ENCODE data around the gene SETBP1. TPM values are rescaled to one million over a fixed set of nuclear protein-coding genes. Genes with fewer than 3 reads are reported as not detected.

Gene SETBP1
- total RNA-seq, 4 donors from 2014 or later = 26.2 to 40.8 (median 33.6) TPM

DNA sequence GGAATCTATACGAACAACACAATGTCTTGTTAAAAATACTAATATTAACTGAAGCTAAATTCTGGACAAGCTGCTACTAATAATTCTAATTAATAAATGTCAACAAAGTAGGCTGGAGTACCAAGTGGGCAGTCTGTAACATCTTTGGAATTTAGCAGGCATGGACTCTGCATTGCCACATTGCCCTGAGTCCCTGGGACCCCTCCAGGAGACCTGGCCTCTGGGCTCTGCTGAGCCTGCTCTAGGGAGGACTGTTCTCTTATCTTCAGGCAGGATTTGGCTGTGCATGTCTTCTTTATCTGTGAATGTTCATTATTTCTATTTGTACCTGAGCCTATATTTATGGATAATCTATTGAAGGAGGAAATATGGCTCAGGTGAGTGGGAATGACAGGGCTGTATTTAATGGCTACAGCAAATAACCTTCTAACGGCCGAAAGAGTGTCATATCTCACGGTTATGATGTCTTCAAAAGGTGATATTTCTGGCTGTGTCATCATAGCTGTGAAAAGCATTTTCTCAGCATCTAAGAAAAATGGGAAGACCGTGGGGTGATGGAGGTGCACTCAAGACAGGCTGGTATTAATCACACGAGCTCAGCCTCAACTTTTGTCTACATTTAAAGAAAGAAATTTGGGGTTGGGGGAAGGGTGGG is 28.6 kb upstream of the SETBP1 start:
- TF ChIP-seq, protein P1, sequence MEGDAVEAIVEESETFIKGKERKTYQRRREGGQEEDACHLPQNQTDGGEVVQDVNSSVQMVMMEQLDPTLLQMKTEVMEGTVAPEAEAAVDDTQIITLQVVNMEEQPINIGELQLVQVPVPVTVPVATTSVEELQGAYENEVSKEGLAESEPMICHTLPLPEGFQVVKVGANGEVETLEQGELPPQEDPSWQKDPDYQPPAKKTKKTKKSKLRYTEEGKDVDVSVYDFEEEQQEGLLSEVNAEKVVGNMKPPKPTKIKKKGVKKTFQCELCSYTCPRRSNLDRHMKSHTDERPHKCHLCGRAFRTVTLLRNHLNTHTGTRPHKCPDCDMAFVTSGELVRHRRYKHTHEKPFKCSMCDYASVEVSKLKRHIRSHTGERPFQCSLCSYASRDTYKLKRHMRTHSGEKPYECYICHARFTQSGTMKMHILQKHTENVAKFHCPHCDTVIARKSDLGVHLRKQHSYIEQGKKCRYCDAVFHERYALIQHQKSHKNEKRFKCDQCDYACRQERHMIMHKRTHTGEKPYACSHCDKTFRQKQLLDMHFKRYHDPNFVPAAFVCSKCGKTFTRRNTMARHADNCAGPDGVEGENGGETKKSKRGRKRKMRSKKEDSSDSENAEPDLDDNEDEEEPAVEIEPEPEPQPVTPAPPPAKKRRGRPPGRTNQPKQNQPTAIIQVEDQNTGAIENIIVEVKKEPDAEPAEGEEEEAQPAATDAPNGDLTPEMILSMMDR (IDR thresholded peaks at IDR 0.05) = no peak
- TF ChIP-seq POLR2A (IDR thresholded peaks at IDR 0.05) = no peak
- TF ChIP-seq EP300 (IDR thresholded peaks at IDR 0.05) = no peak
- peaks cover 0 to 5% (median 0%) of the 10 kb centered on the region in 4 donors for H3K4me1 ChIP-seq
- no peaks in the 10 kb centered on the region for H3K9me3 ChIP-seq
- H3K27ac ChIP-seq = no peak overlapping the region
- DNase-seq (ENCODE audit: low spot score in 2 of 2) = no peak
- WGBS, 2 donors = 91 to 93% methylated on average over 6 of the region's 6 CpGs
- no peaks in the 10 kb centered on the region for H3K36me3 ChIP-seq
- H3K4me3 ChIP-seq = no peak overlapping the region
- H3K27me3 ChIP-seq = no peaks in the 10 kb centered on the region

DNA sequence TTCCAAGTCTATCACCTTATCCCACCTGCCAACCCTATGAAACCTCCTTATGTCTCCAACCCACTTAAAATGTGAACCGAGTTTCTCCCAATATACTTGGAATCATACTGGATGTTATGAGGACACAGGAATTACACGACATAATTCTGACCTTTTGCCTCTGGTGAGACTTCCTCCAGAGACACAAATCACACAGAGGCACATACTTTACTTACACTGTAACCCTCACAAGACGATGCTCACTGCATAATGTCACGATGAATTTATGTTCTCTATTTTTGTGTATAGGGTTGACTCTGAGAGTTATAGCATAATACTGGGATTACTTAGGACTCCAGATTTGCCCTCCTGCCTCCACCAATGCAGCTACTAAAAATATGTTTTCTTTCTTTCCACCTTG is 28.0 kb upstream of the SETBP1 start:
- Histone ChIP-seq H3K4me3 (no peak overlapping the region), H3K27me3 (no peaks in the 10 kb centered on the region), H3K9me3 (no peaks in the 10 kb centered on the region), H3K36me3 (no peaks in the 10 kb centered on the region), H3K27ac (no peak overlapping the region), H3K4me1 (peaks cover 0 to 5% (median 0%) of the 10 kb centered on the region in 4 donors)
- TF ChIP-seq POLR2A (IDR thresholded peaks at IDR 0.05) = no peak
- TF ChIP-seq, protein P1 (IDR thresholded peaks at IDR 0.05) = no peak
- TF ChIP-seq EP300 (IDR thresholded peaks at IDR 0.05) = no peak
- 49 to 59% methylated on average over 4 of the region's 4 CpGs for WGBS, 2 donors
- no peak for DNase-seq (ENCODE audit: low spot score in 2 of 2)

DNA sequence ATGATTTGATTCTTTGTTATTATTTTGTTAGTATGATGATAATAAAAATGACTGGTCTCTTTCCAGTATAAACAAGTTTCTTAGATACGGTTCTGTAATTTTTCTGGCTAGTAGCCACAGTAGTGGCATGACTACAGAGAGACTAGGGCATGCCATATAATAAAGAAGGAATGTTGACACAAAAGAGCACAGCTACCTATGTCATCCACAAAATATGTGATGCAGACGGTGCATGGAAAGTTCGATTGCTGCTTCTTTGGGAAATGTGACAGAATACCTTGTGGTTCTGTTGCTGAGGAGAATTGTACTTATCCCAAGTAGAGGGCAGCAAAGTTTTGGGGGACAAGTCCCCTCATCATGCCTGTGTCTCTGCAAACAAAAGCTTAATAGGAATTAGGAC is 26.1 kb upstream of the SETBP1 start:
- no peaks in the 10 kb centered on the region for H3K36me3 ChIP-seq
- no peak overlapping the region for H3K27ac ChIP-seq
- no peaks in the 10 kb centered on the region for H3K9me3 ChIP-seq
- DNase-seq (ENCODE audit: low spot score in 2 of 2) = no peak
- TF ChIP-seq, protein P1 (IDR thresholded peaks at IDR 0.05) = no peak
- no peak for TF ChIP-seq POLR2A (IDR thresholded peaks at IDR 0.05)
- TF ChIP-seq EP300 (IDR thresholded peaks at IDR 0.05) = no peak
- no peaks in the 10 kb centered on the region for H3K27me3 ChIP-seq
- H3K4me1 ChIP-seq = peaks cover 0 to 5% (median 0%) of the 10 kb centered on the region in 4 donors
- no peak overlapping the region for H3K4me3 ChIP-seq
- 11 to 21% methylated on average over 3 of the region's 3 CpGs for WGBS, 2 donors

DNA sequence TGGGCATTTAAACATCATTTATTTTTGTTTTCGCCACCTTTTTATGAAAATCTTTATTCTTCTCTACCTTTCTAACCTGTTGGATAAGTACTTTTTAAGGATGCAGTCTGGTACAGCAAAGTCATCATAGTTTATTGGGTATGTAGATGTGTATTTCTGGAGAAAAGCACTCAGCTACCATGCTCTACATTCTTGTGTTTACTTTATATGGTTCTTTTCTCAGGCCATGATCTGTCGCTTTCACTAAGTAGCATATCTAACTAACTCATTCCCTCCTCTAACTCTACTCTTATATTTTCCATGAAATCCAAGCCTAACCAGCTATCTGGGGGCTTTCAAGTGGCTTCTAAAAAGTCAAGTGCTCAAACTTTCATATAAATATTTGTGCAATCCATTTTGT is 25.3 kb upstream of the SETBP1 start:
- H3K27ac ChIP-seq = no peak overlapping the region
- H3K9me3 ChIP-seq = no peaks in the 10 kb centered on the region
- no peaks in the 10 kb centered on the region for H3K27me3 ChIP-seq
- DNase-seq (ENCODE audit: low spot score in 2 of 2) = no peak
- no peak overlapping the region for H3K4me3 ChIP-seq
- H3K4me1 ChIP-seq = peaks cover 0 to 5% (median 0%) of the 10 kb centered on the region in 4 donors
- WGBS, 2 donors = 89 to 91% methylated on average over 2 of the region's 2 CpGs
- TF ChIP-seq EP300 (IDR thresholded peaks at IDR 0.05) = no peak
- TF ChIP-seq POLR2A (IDR thresholded peaks at IDR 0.05) = no peak
- TF ChIP-seq, protein P1 (IDR thresholded peaks at IDR 0.05) = no peak
- no peaks in the 10 kb centered on the region for H3K36me3 ChIP-seq

DNA sequence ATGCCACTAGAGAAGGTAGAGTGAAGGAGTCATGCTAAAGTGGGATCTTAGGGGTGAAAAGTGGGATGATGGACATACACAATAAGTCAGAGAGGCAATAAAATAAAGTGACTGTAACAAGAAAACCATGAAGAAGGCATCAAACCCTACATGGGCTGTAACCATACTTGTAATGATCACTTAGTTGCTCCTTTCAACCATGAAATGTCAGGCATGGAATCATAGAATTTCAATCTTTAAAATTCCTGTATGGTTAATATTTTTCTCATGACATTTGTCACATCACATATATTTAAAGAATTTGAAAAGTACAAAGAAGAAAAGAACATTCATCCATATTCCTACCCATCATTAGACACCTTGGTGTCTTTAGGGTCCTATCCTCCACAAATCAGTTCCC is 20.9 kb upstream of the SETBP1 start:
- Histone ChIP-seq H3K4me3 (no peak overlapping the region), H3K36me3 (no peaks in the 10 kb centered on the region), H3K9me3 (no peaks in the 10 kb centered on the region), H3K27ac (no peak overlapping the region), H3K27me3 (no peaks in the 10 kb centered on the region), H3K4me1 (peaks cover 0 to 2% (median 0%) of the 10 kb centered on the region in 4 donors)
- no peak for DNase-seq (ENCODE audit: low spot score in 2 of 2)
- TF ChIP-seq, protein P1 (IDR thresholded peaks at IDR 0.05) = no peak
- TF ChIP-seq POLR2A (IDR thresholded peaks at IDR 0.05) (no peak), EP300 (IDR thresholded peaks at IDR 0.05) (no peak)
